NB4 (cell line): ENCODE data around the gene C16orf96.

Experiments used
- DNase-seq: peaks from one replicate; pipeline ENCODE4 v3.0.0; 2010; ENCODE audit warnings: low read depth
- H3K4me3 ChIP-seq: one replicate; pipeline ENCODE4 v1.5.1; 2011; ENCODE audit warnings: mild to moderate bottlenecking, low read depth, low read length, moderate library complexity
- MYC ChIP-seq: IDR thresholded peaks from 2 replicates; pipeline ENCODE4 v1.6.1; 2011; ENCODE audit warnings: low read depth, low read length
- POLR2A ChIP-seq: IDR thresholded peaks from 2 replicates; pipeline ENCODE4 v1.6.1; 2011; ENCODE audit warnings: mild to moderate bottlenecking; ENCODE audit not compliant: insufficient read length; ENCODE audit errors: extremely low read depth
- TF ChIP-seq, protein P1 (sequence below): IDR thresholded peaks from 2 replicates; pipeline ENCODE4 v1.6.1; 2011; ENCODE audit warnings: low read depth, low read length
- TF ChIP-seq, protein P2 (sequence below): IDR thresholded peaks from one replicate; pipeline ENCODE4 v1.5.1; 2012; ENCODE audit warnings: low read depth, low read length

C16orf96 gene

DNA sequence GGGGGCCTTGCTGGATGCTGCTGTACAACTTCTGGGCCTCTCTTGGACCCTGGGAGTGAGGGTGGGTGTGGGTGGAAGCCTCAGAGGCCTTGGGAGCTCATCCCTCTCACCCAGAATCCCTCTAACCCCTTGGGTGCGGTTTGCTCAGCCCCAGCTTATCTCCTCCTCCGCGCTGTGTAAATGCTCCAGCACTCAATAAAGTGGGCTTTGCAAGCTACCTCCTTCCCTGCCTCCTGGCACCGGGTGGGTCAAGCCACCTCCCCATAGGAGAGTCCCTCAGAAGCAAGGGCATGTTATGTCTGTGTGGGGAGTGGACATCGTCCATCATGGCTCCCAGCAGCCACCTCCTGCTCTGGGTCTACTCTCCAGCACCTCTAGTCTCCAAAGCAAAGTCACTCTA lies 46.0 kb upstream of the C16orf96 start:
- no peak for DNase-seq
- TF ChIP-seq, protein P1, sequence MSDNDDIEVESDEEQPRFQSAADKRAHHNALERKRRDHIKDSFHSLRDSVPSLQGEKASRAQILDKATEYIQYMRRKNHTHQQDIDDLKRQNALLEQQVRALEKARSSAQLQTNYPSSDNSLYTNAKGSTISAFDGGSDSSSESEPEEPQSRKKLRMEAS = no peak
- TF ChIP-seq MYC (no peak), POLR2A (no peak)
- TF ChIP-seq, protein P2, sequence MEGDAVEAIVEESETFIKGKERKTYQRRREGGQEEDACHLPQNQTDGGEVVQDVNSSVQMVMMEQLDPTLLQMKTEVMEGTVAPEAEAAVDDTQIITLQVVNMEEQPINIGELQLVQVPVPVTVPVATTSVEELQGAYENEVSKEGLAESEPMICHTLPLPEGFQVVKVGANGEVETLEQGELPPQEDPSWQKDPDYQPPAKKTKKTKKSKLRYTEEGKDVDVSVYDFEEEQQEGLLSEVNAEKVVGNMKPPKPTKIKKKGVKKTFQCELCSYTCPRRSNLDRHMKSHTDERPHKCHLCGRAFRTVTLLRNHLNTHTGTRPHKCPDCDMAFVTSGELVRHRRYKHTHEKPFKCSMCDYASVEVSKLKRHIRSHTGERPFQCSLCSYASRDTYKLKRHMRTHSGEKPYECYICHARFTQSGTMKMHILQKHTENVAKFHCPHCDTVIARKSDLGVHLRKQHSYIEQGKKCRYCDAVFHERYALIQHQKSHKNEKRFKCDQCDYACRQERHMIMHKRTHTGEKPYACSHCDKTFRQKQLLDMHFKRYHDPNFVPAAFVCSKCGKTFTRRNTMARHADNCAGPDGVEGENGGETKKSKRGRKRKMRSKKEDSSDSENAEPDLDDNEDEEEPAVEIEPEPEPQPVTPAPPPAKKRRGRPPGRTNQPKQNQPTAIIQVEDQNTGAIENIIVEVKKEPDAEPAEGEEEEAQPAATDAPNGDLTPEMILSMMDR = no peak
- H3K4me3 ChIP-seq = no peak overlapping the region

DNA sequence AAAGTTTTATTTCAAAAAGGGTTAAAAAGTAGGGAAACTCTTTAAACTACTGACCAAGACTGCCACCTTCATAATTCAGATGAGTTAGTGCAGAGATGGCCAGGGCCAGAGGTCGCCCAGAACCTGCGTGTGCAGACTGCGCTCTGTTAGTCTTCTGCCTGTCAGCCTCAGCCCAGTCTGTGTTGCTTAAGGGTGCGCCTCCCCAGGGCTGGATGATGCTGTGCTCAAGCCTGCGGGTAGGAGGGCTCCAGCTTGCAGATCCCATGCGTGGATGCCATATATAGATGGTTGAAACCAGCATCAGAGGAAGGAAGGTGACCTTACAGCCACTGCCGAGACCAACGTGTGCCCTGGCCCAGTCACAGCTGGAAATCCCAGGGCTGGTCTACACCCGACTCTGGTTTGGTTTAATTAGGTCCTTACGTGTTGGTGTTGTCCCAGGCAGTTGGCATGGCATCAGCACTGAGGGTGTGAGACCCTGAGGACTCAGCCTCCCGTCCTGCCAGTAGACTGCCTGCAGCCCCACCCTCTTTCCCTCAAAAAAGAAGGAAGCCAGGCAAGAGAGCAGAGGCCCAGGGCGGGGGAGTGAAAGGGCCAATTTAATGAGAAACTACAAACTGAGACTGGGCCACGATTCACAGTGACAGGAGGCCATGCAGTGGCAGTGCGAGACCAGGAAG lies 45.3 kb upstream of the C16orf96 start:
- peak; percentile 34 for DNase-seq
- H3K4me3 ChIP-seq = no peak overlapping the region
- TF ChIP-seq, protein P2 = no peak
- TF ChIP-seq MYC (no peak), POLR2A (no peak)
- TF ChIP-seq, protein P1 = no peak

DNA sequence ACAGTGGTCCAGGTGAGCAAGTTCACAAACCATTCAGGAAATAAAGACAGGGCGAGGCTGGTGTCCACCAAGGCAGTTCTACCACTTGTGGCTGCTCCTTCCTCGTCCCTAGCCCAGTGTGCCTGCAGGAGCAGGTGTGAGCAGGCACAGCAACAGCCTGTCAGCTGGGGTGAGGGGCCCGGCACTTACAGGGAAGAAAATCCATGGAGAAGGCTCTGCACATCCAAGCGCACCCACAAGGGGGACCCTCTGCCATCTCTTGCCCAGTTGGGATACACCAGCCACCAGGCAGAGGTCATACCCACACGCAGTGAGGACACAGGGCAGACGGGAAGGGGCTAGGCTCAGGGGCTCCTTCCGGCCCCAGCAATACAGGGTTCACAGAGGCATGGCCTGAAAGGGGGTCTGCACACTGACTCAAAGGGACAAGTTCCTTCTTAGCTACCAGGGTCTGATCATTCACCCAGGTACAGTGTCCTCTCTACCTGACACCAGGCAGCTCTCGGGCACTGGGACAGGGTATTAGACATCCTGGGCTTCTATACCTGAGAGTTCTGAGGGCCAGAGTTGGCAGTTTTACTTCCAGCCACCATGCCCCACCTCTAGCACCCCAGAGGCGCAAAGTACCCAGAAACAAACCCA lies 44.6 kb upstream of the C16orf96 start:
- H3K4me3 ChIP-seq = no peak overlapping the region
- TF ChIP-seq, protein P2 = peak; percentile 64
- TF ChIP-seq MYC = no peak
- TF ChIP-seq POLR2A = no peak
- TF ChIP-seq, protein P1 = 0 out of 2 replicates have a peak, but pooled peaks have one; percentile 10
- DNase-seq = peak; percentile 59

DNA sequence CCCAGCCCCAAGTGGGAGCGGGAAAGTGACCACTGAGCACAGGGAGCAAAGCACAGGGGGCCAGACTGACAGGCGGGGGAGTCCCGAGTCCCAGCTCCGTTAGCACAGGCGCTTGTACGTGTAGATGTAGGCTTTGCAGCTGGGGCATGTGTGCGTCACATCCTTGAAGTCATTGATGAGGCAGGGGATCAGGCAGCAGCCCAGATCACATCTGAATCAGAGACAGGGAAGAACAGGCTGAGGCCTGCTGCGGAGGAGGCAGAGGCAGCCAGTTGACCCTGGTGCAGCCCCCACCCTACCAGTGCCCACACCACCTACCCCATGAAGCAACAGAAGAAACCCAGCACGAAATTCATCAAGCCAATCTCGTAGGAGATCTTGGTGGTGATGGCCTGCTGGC lies 43.7 kb upstream of the C16orf96 start:
- DNase-seq = no peak
- TF ChIP-seq, protein P2 = no peak
- TF ChIP-seq MYC (no peak), POLR2A (no peak)
- TF ChIP-seq, protein P1 = no peak
- H3K4me3 ChIP-seq = no peak overlapping the region

DNA sequence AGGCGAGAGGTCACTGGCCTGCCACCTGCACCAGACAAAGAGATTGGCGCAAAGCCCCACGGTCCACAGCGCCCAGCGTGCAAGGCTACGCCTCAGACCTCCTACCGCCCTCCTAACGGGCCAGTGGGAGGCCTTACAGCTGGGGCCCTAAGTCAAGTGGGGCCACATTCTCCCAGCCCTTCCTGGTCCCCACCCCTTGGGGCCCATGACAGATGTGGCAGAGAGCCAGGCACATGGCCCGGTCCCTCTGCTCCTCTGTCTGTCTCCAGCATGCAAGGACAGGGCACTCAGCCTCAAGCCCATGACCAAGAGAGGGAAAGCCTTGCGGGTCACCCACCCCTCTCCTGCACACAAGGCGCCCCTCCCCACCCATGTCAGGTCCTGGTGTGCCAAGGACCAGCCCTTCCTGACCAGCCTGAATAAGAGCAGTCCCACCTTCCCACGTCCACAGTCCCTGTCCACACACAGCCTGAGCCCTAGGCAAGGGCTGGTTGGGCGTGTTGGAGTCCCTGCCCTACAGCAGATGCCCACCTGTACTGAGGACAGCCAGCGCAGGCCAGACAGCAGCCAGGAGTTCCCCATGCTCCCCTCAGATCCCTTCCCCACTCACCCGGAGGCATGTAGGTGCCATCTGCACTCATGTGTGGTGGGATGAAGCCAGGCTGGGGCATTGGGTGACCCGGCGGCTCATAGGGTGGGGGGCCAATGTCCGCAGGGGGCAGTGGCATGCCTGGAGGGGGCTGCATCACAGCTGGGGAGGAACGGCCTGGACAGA lies 42.9 kb upstream of the C16orf96 start:
- no peak for DNase-seq
- no peak overlapping the region for H3K4me3 ChIP-seq
- TF ChIP-seq, protein P1 = no peak
- no peak for TF ChIP-seq MYC
- TF ChIP-seq, protein P2 = no peak
- TF ChIP-seq POLR2A = no peak
